HG03571 (cell line): ENCODE results near the gene PTGFRN.
"Not testable (repeated sequence)": the region's sequence is repeated elsewhere in the genome, so short reads cannot be mapped to it uniquely, and the experiment has no call there.

Source experiments
- ATAC-seq: cut with Tn5 transposase; IDR thresholded peaks from one replicate; pipeline ENCODE4 v1.9.1; 2021; ENCODE audit not compliant: unreplicated experiment

PTGFRN gene

GRCh38 chr1:116916002-116916401, 6.3 kb downstream of the PTGFRN start:
- ATAC-seq = no peak

GRCh38 chr1:116916533-116917445, 7.1 kb downstream of the PTGFRN start:
- ATAC-seq = no peak

DNA sequence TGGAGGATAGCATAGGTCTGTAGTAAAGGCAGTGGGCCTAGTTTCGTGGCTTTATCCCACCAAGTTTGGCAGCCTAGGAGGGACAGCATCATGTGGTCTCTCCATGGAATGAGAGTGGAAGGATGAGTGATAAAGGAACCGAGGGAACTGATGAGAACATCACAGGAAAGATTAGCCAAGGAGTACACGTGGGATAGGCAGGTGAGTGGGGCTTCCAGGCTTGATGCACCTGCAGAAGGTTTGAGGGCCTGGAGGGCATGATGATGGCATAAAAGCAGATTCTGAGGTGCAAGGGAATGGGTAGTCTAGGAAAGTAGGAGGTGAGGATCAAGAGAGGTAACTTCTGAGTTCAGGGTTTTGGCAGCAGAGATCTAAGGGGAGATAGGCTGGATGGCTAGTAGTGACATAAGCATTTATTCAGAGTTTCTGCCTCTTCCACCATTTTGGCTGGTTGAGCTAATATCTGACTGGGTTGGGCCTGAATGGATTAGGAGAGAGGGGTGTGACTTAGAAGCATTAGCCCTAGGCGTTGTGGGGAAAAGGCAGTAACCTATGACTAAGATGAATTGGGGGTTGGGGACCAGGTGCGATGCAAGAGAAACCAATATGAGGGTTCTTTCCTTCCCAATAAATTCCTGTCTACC, 9.1 kb downstream of the PTGFRN start:
- no peak for ATAC-seq

DNA sequence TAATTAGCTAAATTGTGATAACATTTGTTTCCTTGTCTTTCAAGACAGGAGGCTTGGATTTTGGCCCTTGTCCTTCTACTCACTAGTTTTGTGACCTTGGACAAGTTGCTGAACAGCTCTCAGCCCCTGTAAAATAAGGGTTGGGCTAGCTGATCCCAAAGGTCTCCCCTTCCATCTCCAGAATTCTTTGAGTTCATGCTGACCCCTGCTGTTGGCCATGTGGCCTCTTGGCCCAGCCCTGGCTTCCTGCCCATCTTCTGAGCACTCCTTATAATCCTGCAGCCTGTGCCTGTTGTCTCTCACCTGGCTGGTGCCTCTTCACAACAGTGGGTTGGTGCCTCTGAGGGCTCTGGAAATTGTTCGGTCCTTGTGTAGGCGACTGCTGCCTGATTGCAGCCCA, 10.1 kb downstream of the PTGFRN start:
- ATAC-seq = no peak

DNA sequence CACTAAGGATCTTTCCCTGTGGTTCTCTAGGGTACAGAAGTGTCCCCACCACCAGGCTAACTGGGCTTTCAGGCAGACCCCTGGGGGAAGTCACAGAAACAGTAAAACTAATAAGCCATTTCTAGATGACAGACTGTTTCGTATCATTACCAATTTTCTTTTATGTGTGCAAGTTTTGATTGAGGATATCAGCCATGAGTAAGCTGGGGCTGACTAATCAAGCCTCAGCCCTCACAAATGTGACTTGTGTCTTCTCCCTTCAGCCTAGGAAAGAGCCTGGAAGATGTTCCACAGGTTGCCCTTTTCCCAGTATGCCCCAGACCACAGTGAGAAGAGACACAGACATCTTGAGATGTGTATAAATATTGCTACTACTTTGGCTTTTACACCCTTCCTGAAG, 10.5 kb downstream of the PTGFRN start:
- ATAC-seq = no peak

- no peak for ATAC-seq
Measured at GRCh38 chr1:116921301-116921885, 11.7 kb downstream of the PTGFRN start.

DNA sequence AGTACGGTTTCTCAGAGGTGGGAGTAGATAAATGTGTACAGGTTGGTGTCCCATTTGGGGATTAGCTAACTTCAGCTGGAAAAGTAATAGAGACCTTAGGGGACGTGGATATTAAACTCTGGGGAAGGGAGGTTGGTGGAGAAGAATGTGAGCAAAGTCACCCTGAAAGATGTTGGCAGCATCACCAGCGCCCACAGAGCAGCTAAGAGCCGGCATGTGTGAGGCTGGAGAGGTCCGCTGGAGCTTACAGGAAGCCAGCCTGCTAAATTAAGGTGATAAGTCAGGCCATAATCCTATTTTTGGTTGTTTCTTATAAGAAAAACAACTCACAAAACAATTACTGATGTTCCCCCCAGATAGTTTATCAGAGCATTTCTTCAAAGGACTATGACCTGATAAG, 12.2 kb downstream of the PTGFRN start:
- no peak for ATAC-seq

GRCh38 chr1:116923421-116923820, 13.7 kb downstream of the PTGFRN start:
- no peak for ATAC-seq

GRCh38 chr1:116927049-116927798, 17.5 kb downstream of the PTGFRN start:
- ATAC-seq = no peak

DNA sequence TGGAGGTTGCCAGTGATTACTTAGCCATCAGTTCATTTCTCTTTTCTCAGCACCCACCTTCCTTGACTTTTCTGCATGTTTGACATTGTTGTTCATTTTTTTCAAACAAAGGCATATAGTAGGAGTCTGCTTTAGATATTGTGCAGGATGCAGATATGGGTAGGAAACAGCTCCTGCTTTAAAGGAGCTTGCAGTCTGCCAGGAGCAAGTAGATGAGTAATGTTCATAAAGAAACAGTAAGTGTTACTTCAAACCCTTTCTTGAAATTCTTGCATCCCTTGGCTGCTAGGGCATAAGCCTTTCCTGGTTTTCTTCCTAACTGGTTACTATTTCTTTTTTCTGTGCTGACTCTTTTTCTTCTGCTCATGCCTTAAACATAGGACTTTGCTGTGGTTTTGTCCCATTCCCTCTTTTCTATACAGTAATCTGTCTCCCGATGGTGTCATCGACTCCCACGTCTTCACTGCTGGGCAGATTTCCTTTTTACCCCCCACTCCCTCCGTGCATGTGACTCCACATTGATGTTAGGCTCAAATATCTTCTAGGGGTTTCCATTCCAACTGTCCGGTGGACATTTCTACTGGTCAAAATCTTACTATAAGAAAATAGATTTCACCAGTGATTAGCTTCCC, 20.4 kb downstream of the PTGFRN start:
- no peak for ATAC-seq

- no peak for ATAC-seq
Measured at GRCh38 chr1:116931016-116931918, 21.6 kb downstream of the PTGFRN start.

- no peak for ATAC-seq
Measured at GRCh38 chr1:116933606-116934515, 24.1 kb downstream of the PTGFRN start.

- no peak for ATAC-seq
Measured at GRCh38 chr1:116934586-116935207, 25.0 kb downstream of the PTGFRN start.

DNA sequence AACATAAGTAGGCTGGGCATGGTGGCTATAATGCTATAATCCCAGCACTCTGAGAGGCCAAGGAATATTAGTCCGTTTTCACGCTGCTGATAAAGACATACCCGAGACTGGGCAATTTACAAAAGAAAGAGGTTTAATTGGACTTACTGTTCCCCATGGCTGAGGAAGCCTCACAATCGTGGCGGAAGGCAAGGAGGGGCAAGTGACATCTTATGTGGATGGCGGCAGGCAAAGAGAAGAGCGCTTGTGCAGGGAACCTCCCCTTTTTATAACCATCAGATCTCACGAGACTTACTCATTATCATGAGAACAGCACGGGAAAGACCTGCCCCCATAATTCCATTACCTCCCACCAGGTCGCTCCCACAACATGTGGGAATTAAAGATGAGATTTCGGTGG, 28.5 kb downstream of the PTGFRN start:
- no peak for ATAC-seq

- not testable (repeated sequence) for ATAC-seq
Measured at GRCh38 chr1:116939780-116940543, 30.2 kb downstream of the PTGFRN start.

DNA sequence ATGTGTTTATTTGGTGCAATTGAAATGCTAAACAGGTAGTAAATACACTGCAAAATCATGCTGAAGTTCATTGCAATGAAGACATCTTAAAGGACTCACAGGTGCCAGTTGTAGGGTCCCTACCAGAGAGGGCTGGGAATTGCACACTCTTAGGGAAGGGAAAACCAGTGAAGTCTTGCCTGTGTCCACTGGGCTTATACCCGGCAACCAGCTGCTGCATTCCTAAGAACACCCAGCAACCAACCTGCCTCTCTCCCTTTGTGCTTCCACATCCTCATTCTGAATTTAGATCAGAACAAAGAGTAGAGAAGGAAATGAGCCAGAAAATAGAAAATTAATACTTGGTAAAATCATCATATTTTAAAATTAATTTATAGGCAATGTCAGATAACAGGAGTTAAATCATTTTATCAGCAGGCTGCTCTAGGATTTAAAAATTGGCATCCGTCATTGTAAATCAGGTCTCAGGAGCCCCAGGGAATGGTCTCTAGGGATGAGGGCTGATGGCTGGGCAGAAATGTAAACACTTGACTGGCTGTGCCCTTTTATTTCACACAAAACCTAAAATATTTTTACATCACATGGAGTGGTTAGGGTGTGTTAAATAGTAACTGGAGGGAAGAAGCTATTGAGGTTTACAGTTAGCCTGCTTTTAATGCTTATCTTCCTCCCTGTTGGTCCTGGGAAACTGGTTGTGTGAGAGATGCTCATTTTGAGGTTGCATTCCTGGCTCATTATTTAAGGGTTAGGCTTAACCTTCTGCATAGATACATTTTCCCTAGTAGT, 31.3 kb downstream of the PTGFRN start:
- ATAC-seq = no peak

GRCh38 chr1:116941670-116942069, 32.0 kb downstream of the PTGFRN start:
- no peak for ATAC-seq
